ENCODE data around the gene FKBP2.
A peak's percentile ranks its signal among the peaks of the same experiment; 100 is the strongest.
"Not testable (repeated sequence)": the region's sequence is repeated elsewhere in the genome, so short reads cannot be mapped to it uniquely, and the experiment has no call there.

The FKBP2 gene

GRCh38 chr11:64232182-64232966, 8.5 kb upstream of the FKBP2 start:
- no peak for DNase-seq (ENCODE audit: low read depth in 1 of 2, low spot score in 1 of 2)

- no peak for DNase-seq (ENCODE audit: low read depth in 1 of 2, low spot score in 1 of 2)
These were observed 8.0 kb upstream of the FKBP2 start for GRCh38 chr11:64232967-64233315.

GRCh38 chr11:64233913-64234586, 6.8 kb upstream of the FKBP2 start, which contains the start of gene VEGFB:
Gene VEGFB, plus strand, starts transcription at chr11:64234584. Its CDS starts 250 bp downstream, at chr11:64234834.
- peak; percentile 41 to 70 for DNase-seq (ENCODE audit: low read depth in 1 of 2, low spot score in 1 of 2)

- peak; percentile 16 to 31 for DNase-seq (ENCODE audit: low read depth in 1 of 2, low spot score in 1 of 2)
These were observed 6.1 kb upstream of the FKBP2 start for GRCh38 chr11:64234647-64235379.

- DNase-seq (ENCODE audit: low read depth in 1 of 2, low spot score in 1 of 2): no peak
These were observed 5.3 kb upstream of the FKBP2 start for GRCh38 chr11:64235437-64236161.

GRCh38 chr11:64237484-64237951, 3.4 kb upstream of the FKBP2 start:
- no peak for DNase-seq (ENCODE audit: low read depth in 1 of 2, low spot score in 1 of 2)

- no peak for DNase-seq (ENCODE audit: low read depth in 1 of 2, low spot score in 1 of 2)
These were observed 2.8 kb upstream of the FKBP2 start for GRCh38 chr11:64238076-64238475.

- no peak for DNase-seq (ENCODE audit: low read depth in 1 of 2, low spot score in 1 of 2)
These were observed 1.9 kb upstream of the FKBP2 start for GRCh38 chr11:64238999-64239398.

- no peak for DNase-seq (ENCODE audit: low read depth in 1 of 2, low spot score in 1 of 2)
These were observed 1.0 kb upstream of the FKBP2 start for GRCh38 chr11:64239662-64240434.

GRCh38 chr11:64241241-64241490, 271 bp downstream of the FKBP2 start:
- peak; percentile 99 for DNase-seq (ENCODE audit: low read depth in 1 of 2, low spot score in 1 of 2)

GRCh38 chr11:64241491-64242374, 838 bp downstream of the FKBP2 start:
- no peak for DNase-seq (ENCODE audit: low read depth in 1 of 2, low spot score in 1 of 2)

GRCh38 chr11:64243236-64243854, 2.5 kb downstream of the FKBP2 start:
- no peak for DNase-seq (ENCODE audit: low read depth in 1 of 2, low spot score in 1 of 2)

GRCh38 chr11:64244107-64244506, 3.2 kb downstream of the FKBP2 start:
- DNase-seq (ENCODE audit: low read depth in 1 of 2, low spot score in 1 of 2): no peak

GRCh38 chr11:64244966-64245365, 4.1 kb downstream of the FKBP2 start:
- DNase-seq (ENCODE audit: low read depth in 1 of 2, low spot score in 1 of 2): no peak

- peak in 1 of 2 donors; percentile 40 for DNase-seq (ENCODE audit: low read depth in 1 of 2, low spot score in 1 of 2)
These were observed 4.5 kb downstream of the FKBP2 start for GRCh38 chr11:64245401-64245796.

GRCh38 chr11:64245797-64246620, 5.1 kb downstream of the FKBP2 start:
- DNase-seq (ENCODE audit: low read depth in 1 of 2, low spot score in 1 of 2): peak; percentile 39 to 63

GRCh38 chr11:64246621-64246870, 5.7 kb downstream of the FKBP2 start:
- not testable (repeated sequence) for DNase-seq (ENCODE audit: low read depth in 1 of 2, low spot score in 1 of 2)

GRCh38 chr11:64246871-64247728, 6.2 kb downstream of the FKBP2 start, which contains the start of gene PPP1R14B:
Gene PPP1R14B, minus strand, starts transcription at chr11:64246943. Its CDS starts 270 bp downstream, at chr11:64246673.
- DNase-seq (ENCODE audit: low read depth in 1 of 2, low spot score in 1 of 2): peak; percentile 62 to 71
